ENCODE measurements around the gene OPN1MW3. TPM values are rescaled to one million over a fixed set of nuclear protein-coding genes. Genes with fewer than 3 reads are reported as not detected.

OPN1MW3 gene
- polyA plus RNA-seq, 1 donor (not counting 4 experiments of a cell fraction or from before 2014, with no cell fraction given): not detected

GRCh38 chrX:154296731-154297130 lies 39.3 kb downstream of the OPN1MW3 start:
- H3K79me2 ChIP-seq (ENCODE audit: control insufficient read depth, insufficient read depth, low read length): no peaks in the 10 kb centered on the region
- no peak overlapping the region for H2AFZ ChIP-seq (ENCODE audit: control insufficient read depth, low read length)
- dilution Hi-C loops (cut with MboI; ENCODE audit: extremely low pct_ligation_motif_present, low sequenced_read_pairs): no loop called here
- H3K9ac ChIP-seq (ENCODE audit: control insufficient read depth, extremely low read depth, insufficient read depth, low read length): no peak overlapping the region
- no peaks in the 10 kb centered on the region for H3K4me1 ChIP-seq (ENCODE audit: control insufficient read depth, extremely low read depth, insufficient read depth, low read length)
- TF ChIP-seq, protein P1, sequence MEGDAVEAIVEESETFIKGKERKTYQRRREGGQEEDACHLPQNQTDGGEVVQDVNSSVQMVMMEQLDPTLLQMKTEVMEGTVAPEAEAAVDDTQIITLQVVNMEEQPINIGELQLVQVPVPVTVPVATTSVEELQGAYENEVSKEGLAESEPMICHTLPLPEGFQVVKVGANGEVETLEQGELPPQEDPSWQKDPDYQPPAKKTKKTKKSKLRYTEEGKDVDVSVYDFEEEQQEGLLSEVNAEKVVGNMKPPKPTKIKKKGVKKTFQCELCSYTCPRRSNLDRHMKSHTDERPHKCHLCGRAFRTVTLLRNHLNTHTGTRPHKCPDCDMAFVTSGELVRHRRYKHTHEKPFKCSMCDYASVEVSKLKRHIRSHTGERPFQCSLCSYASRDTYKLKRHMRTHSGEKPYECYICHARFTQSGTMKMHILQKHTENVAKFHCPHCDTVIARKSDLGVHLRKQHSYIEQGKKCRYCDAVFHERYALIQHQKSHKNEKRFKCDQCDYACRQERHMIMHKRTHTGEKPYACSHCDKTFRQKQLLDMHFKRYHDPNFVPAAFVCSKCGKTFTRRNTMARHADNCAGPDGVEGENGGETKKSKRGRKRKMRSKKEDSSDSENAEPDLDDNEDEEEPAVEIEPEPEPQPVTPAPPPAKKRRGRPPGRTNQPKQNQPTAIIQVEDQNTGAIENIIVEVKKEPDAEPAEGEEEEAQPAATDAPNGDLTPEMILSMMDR (optimal IDR thresholded peaks at IDR 0.05 in 1 of 3, IDR thresholded peaks at IDR 0.05 in 1 of 3, conservative IDR thresholded peaks at IDR 0.05 in 1 of 3; ENCODE audit: extremely low read depth in 1 of 3, insufficient read depth in 2 of 3, low read length in 3 of 3): no peak
- TF ChIP-seq EZH2 (IDR thresholded peaks at IDR 0.05; ENCODE audit: low read length): no peak
- H4K20me1 ChIP-seq (ENCODE audit: control insufficient read depth, extremely low read depth, insufficient read depth, low read length): no peaks in the 10 kb centered on the region
- H3K27me3 ChIP-seq (ENCODE audit: control insufficient read depth, extremely low read depth, insufficient read depth, low read length): no peaks in the 10 kb centered on the region
- H3K4me2 ChIP-seq (ENCODE audit: control insufficient read depth, extremely low read depth, insufficient read depth, low read depth, low read length): no peak overlapping the region
- DNase-seq (ENCODE audit: low read depth, low spot score) (no peak), FAIRE-seq (no peak)
- H3K4me3 ChIP-seq (ENCODE audit: control insufficient read depth in 2 of 3, extremely low read depth in 1 of 3, insufficient read depth in 2 of 3, low read depth in 1 of 3, low read length in 3 of 3): no peak overlapping the region
- H3K9me3 ChIP-seq (ENCODE audit: control insufficient read depth, low read depth, low read length): no peaks in the 10 kb centered on the region
- no peak overlapping the region for H3K27ac ChIP-seq (ENCODE audit: control insufficient read depth, insufficient read depth, low read length)
- no peaks in the 10 kb centered on the region for H3K36me3 ChIP-seq (ENCODE audit: control insufficient read depth in 2 of 2, extremely low read depth in 1 of 2, insufficient read depth in 2 of 2, low read length in 2 of 2)
- H3K9me1 ChIP-seq (ENCODE audit: control insufficient read depth, extremely low read depth, insufficient read depth, low read length): no peaks in the 10 kb centered on the region

DNA sequence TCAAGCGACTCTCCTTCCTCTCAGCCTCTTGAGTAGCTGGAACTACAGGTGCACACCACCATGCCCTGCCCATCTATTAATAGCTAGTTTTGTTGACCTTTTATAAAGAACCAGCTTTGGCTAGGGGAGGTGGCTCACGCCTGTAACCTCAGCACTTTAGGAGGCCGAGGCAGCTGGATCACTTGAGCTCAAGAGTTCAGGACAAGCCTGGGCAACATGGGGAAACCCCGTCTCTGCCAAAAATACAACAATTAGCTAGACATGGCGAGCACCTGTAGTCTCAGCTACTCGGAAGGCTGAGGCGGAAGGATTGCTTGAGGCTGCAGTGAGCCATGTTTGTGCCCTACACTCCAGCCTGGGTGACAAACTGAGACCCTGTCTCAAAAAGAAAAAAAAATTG lies 40.9 kb downstream of the OPN1MW3 start:
- FAIRE-seq: no peak
- no peak overlapping the region for H3K4me3 ChIP-seq (ENCODE audit: control insufficient read depth in 2 of 3, extremely low read depth in 1 of 3, insufficient read depth in 2 of 3, low read depth in 1 of 3, low read length in 3 of 3)
- no peak overlapping the region for H2AFZ ChIP-seq (ENCODE audit: control insufficient read depth, low read length)
- no peaks in the 10 kb centered on the region for H3K9me3 ChIP-seq (ENCODE audit: control insufficient read depth, low read depth, low read length)
- no peak overlapping the region for H3K9ac ChIP-seq (ENCODE audit: control insufficient read depth, extremely low read depth, insufficient read depth, low read length)
- TF ChIP-seq, protein P1 (optimal IDR thresholded peaks at IDR 0.05 in 1 of 3, IDR thresholded peaks at IDR 0.05 in 1 of 3, conservative IDR thresholded peaks at IDR 0.05 in 1 of 3; ENCODE audit: extremely low read depth in 1 of 3, insufficient read depth in 2 of 3, low read length in 3 of 3): no peak
- no peak for TF ChIP-seq EZH2 (IDR thresholded peaks at IDR 0.05; ENCODE audit: low read length)
- H3K4me1 ChIP-seq (ENCODE audit: control insufficient read depth, extremely low read depth, insufficient read depth, low read length): no peaks in the 10 kb centered on the region
- dilution Hi-C loops (cut with MboI; ENCODE audit: extremely low pct_ligation_motif_present, low sequenced_read_pairs): no loop called here
- no peaks in the 10 kb centered on the region for H3K36me3 ChIP-seq (ENCODE audit: control insufficient read depth in 2 of 2, extremely low read depth in 1 of 2, insufficient read depth in 2 of 2, low read length in 2 of 2)
- H3K27me3 ChIP-seq (ENCODE audit: control insufficient read depth, extremely low read depth, insufficient read depth, low read length): no peaks in the 10 kb centered on the region
- H3K4me2 ChIP-seq (ENCODE audit: control insufficient read depth, extremely low read depth, insufficient read depth, low read depth, low read length): no peak overlapping the region
- no peaks in the 10 kb centered on the region for H4K20me1 ChIP-seq (ENCODE audit: control insufficient read depth, extremely low read depth, insufficient read depth, low read length)
- H3K27ac ChIP-seq (ENCODE audit: control insufficient read depth, insufficient read depth, low read length): no peak overlapping the region
- no peak for DNase-seq (ENCODE audit: low read depth, low spot score)
- H3K9me1 ChIP-seq (ENCODE audit: control insufficient read depth, extremely low read depth, insufficient read depth, low read length): no peaks in the 10 kb centered on the region
- H3K79me2 ChIP-seq (ENCODE audit: control insufficient read depth, insufficient read depth, low read length): no peaks in the 10 kb centered on the region

Measured in keratinocyte (primary cell).